ENCODE measurements around the gene VPS4A. TPM values are rescaled to one million over a fixed set of nuclear protein-coding genes. Genes with fewer than 3 reads are reported as not detected.
"Not testable (repeated sequence)": the region's sequence is repeated elsewhere in the genome, so short reads cannot be mapped to it uniquely, and the experiment has no call there.

VPS4A gene
- total RNA-seq, 1 experiment from 2014 or later: 45.8 TPM

GRCh38 chr16:69294051-69294450, 17.1 kb upstream of the VPS4A start:
- ChIA-PET POLR2A (no interaction called here), CTCF (no interaction called here)
- Histone ChIP-seq H3K27me3 (replicated peaks; ENCODE audit: control insufficient read depth, insufficient read depth, low read length) (no peaks in the 10 kb centered on the region), H3K4me1 (no peaks in the 10 kb centered on the region), H3K9me3 (no peaks in the 10 kb centered on the region), H3K4me3 (ENCODE audit: low read depth, low read length) (no peak overlapping the region), H3K36me3 (ENCODE audit: control insufficient read depth, insufficient read depth, low read length) (peaks cover 1% of the 10 kb centered on the region; the same call in 1 of the 2 replicates)
- BruUV-seq (replicated peaks): no TSS peak
- Mint-ChIP-seq H3K4me1 (ENCODE audit: low read depth, unreplicated experiment) (peaks cover 7% of the 10 kb centered on the region), H3K9me3 (ENCODE audit: unreplicated experiment) (no peaks in the 10 kb centered on the region), H3K27ac (ENCODE audit: unreplicated experiment) (no peak overlapping the region), H3K27me3 (ENCODE audit: insufficient read depth, unreplicated experiment) (no peaks in the 10 kb centered on the region), H3K36me3 (ENCODE audit: insufficient read depth, unreplicated experiment) (peaks cover 52% of the 10 kb centered on the region), H3K4me3 (ENCODE audit: unreplicated experiment) (no peak overlapping the region)
- intact Hi-C loops (cut with micrococcal nuclease; ENCODE audit: unreplicated experiment): no loop called here
- DNase-seq: no peak
- no peak for TF ChIP-seq CTCF (IDR thresholded peaks at IDR 0.05; ENCODE audit: insufficient read depth in 1 of 2, low read depth in 1 of 2, low read length in 1 of 2, severe bottlenecking in 1 of 2, unreplicated experiment in 1 of 2)

GRCh38 chr16:69296771-69297170, 14.4 kb upstream of the VPS4A start:
- H3K4me1 ChIP-seq; H3K9me3 ChIP-seq; H3K9me3 Mint-ChIP-seq (ENCODE audit: unreplicated experiment); H3K4me3 ChIP-seq (ENCODE audit: low read depth, low read length); H3K36me3 ChIP-seq (ENCODE audit: control insufficient read depth, insufficient read depth, low read length); H3K4me3 Mint-ChIP-seq (ENCODE audit: unreplicated experiment); H3K27ac Mint-ChIP-seq (ENCODE audit: unreplicated experiment); DNase-seq; BruUV-seq (replicated peaks); H3K27me3 ChIP-seq (replicated peaks; ENCODE audit: control insufficient read depth, insufficient read depth, low read length); CTCF ChIA-PET; POLR2A ChIA-PET; intact Hi-C loops (cut with micrococcal nuclease; ENCODE audit: unreplicated experiment); H3K27me3 Mint-ChIP-seq (ENCODE audit: insufficient read depth, unreplicated experiment); H3K4me1 Mint-ChIP-seq (ENCODE audit: low read depth, unreplicated experiment): not testable (repeated sequence)
- H3K36me3 Mint-ChIP-seq (ENCODE audit: insufficient read depth, unreplicated experiment): peaks cover 74% of the 10 kb centered on the region

- intact Hi-C loops (cut with micrococcal nuclease; ENCODE audit: unreplicated experiment): no loop called here
- no peak for DNase-seq
- Histone ChIP-seq H3K4me3 (ENCODE audit: low read depth, low read length) (no peak overlapping the region), H3K9me3 (no peaks in the 10 kb centered on the region), H3K27me3 (replicated peaks; ENCODE audit: control insufficient read depth, insufficient read depth, low read length) (no peaks in the 10 kb centered on the region), H3K36me3 (ENCODE audit: control insufficient read depth, insufficient read depth, low read length) (peaks cover 1% of the 10 kb centered on the region; the same call in 1 of the 2 replicates), H3K4me1 (no peaks in the 10 kb centered on the region)
- BruUV-seq (replicated peaks): no TSS peak
- CTCF ChIA-PET: no interaction called here
- Mint-ChIP-seq H3K4me1 (ENCODE audit: low read depth, unreplicated experiment) (peaks cover 4% of the 10 kb centered on the region), H3K4me3 (ENCODE audit: unreplicated experiment) (no peak overlapping the region), H3K27ac (ENCODE audit: unreplicated experiment) (no peak overlapping the region), H3K36me3 (ENCODE audit: insufficient read depth, unreplicated experiment) (peaks cover 85% of the 10 kb centered on the region), H3K9me3 (ENCODE audit: unreplicated experiment) (no peaks in the 10 kb centered on the region), H3K27me3 (ENCODE audit: insufficient read depth, unreplicated experiment) (no peaks in the 10 kb centered on the region)
- POLR2A ChIA-PET: no interaction called here
- no peak for TF ChIP-seq CTCF (IDR thresholded peaks at IDR 0.05; ENCODE audit: insufficient read depth in 1 of 2, low read depth in 1 of 2, low read length in 1 of 2, severe bottlenecking in 1 of 2, unreplicated experiment in 1 of 2)
Observed at GRCh38 chr16:69298261-69298660, 12.9 kb upstream of the VPS4A start.

- H3K9me3 ChIP-seq: no peaks in the 10 kb centered on the region
- Mint-ChIP-seq H3K9me3 (ENCODE audit: unreplicated experiment) (no peaks in the 10 kb centered on the region), H3K27me3 (ENCODE audit: insufficient read depth, unreplicated experiment) (no peaks in the 10 kb centered on the region), H3K27ac (ENCODE audit: unreplicated experiment) (no peak overlapping the region), H3K4me3 (ENCODE audit: unreplicated experiment) (no peak overlapping the region), H3K4me1 (ENCODE audit: low read depth, unreplicated experiment) (no peaks in the 10 kb centered on the region), H3K36me3 (ENCODE audit: insufficient read depth, unreplicated experiment) (peaks cover 81% of the 10 kb centered on the region)
- no peak for DNase-seq
- CTCF ChIA-PET: no interaction called here
- no peak overlapping the region for H3K4me3 ChIP-seq (ENCODE audit: low read depth, low read length)
- intact Hi-C loops (cut with micrococcal nuclease; ENCODE audit: unreplicated experiment): no loop called here
- no TSS peak for BruUV-seq (replicated peaks)
- TF ChIP-seq CTCF (IDR thresholded peaks at IDR 0.05; ENCODE audit: insufficient read depth in 1 of 2, low read depth in 1 of 2, low read length in 1 of 2, severe bottlenecking in 1 of 2, unreplicated experiment in 1 of 2): no peak
- POLR2A ChIA-PET: no interaction called here
- H3K4me1 ChIP-seq: no peaks in the 10 kb centered on the region
- no peaks in the 10 kb centered on the region for H3K27me3 ChIP-seq (replicated peaks; ENCODE audit: control insufficient read depth, insufficient read depth, low read length)
- peaks cover 1% of the 10 kb centered on the region; the same call in 1 of the 2 replicates for H3K36me3 ChIP-seq (ENCODE audit: control insufficient read depth, insufficient read depth, low read length)
Observed at GRCh38 chr16:69301187-69301586, 10.0 kb upstream of the VPS4A start.

Data from Caco-2 (cell line).